HepG2 (cell line): ENCODE results near the gene CYB5D1. TPM values are rescaled to one million over a fixed set of nuclear protein-coding genes. Genes with fewer than 3 reads are reported as not detected.
A peak's percentile ranks its signal among the peaks of the same experiment; 100 is the strongest.

Source experiments
- CAMTA2 ChIP-seq: sonication (generic); formaldehyde crosslinking; IDR thresholded peaks from 2 replicates; pipeline ENCODE4 v1.4.0; 2020; ENCODE audit warnings: mild to moderate bottlenecking, missing genetic modification reagents, borderline replicate concordance
- EHMT2 ChIP-seq: fragments of 200-600 bp; sonication (generic); IDR thresholded peaks from 2 replicates; pipeline ENCODE4 v1.7.0; 2017; ENCODE audit warnings: antibody characterized with exemption, low read depth, low read length, borderline replicate concordance
- ELF1 ChIP-seq: sonication (generic); formaldehyde crosslinking; IDR thresholded peaks from 2 replicates; pipeline ENCODE4 v1.4.0; 2020; ENCODE audit warnings: missing genetic modification reagents
- FOXP1 ChIP-seq, 2 experiments: fragments of 450-650 bp in 1 of 2; IDR thresholded peaks; 2 replicates each; pipeline ENCODE4 v1.6.1; 2017 to 2018; ENCODE audit warnings: antibody characterized with exemption in 1 of 2
- GATAD2A ChIP-seq: IDR thresholded peaks from 2 replicates; pipeline ENCODE4 v1.6.1; 2016
- HHEX ChIP-seq: IDR thresholded peaks from 2 replicates; pipeline ENCODE4 v1.6.1; 2016; ENCODE audit warnings: control low read depth
- KLF12 ChIP-seq: sonication (generic); formaldehyde crosslinking; IDR thresholded peaks from 2 replicates; pipeline ENCODE4 v1.4.0; 2020; ENCODE audit warnings: missing genetic modification reagents, borderline replicate concordance
- MYNN ChIP-seq: sonication (generic); formaldehyde crosslinking; IDR thresholded peaks from 2 replicates; pipeline ENCODE4 v1.4.0; 2020; ENCODE audit warnings: mild to moderate bottlenecking, low read depth, missing genetic modification reagents
- NFATC3 ChIP-seq: sonication (generic); formaldehyde crosslinking; IDR thresholded peaks from 2 replicates; pipeline ENCODE4 v1.5.1; 2020; ENCODE audit warnings: mild to moderate bottlenecking, missing genetic modification reagents
- NFYB ChIP-seq: sonication (generic); formaldehyde crosslinking; IDR thresholded peaks from 2 replicates; pipeline ENCODE4 v1.4.0; 2020; ENCODE audit warnings: missing genetic modification reagents
- POGK ChIP-seq: sonication (generic); formaldehyde crosslinking; conservative IDR thresholded peaks from 2 replicates; pipeline ENCODE4 v1.8.0; 2022; ENCODE audit warnings: mild to moderate bottlenecking, moderate library complexity, missing genetic modification reagents
- PRDM15 ChIP-seq: sonication (generic); formaldehyde crosslinking; IDR thresholded peaks from 2 replicates; pipeline ENCODE4 v1.4.0; 2020; ENCODE audit warnings: missing genetic modification reagents
- PRMT3 ChIP-seq: sonication (generic); formaldehyde crosslinking; IDR thresholded peaks from 2 replicates; pipeline ENCODE4 v1.8.1; 2022; ENCODE audit warnings: low read depth, mild to moderate bottlenecking, moderate library complexity, missing genetic modification reagents, borderline replicate concordance
- REST ChIP-seq, 2 experiments: IDR thresholded peaks; 2 replicates each; pipeline ENCODE4 v1.6.1; 2011 to 2012; ENCODE audit warnings: low read length in 2 of 2, borderline replicate concordance in 1 of 2, low read depth in 1 of 2, mild to moderate bottlenecking in 1 of 2, moderate library complexity in 1 of 2
- TAF1 ChIP-seq: sonication (generic); formaldehyde crosslinking; IDR thresholded peaks from 2 replicates; pipeline ENCODE4 v1.4.0; 2020; ENCODE audit warnings: missing genetic modification reagents
- TARDBP ChIP-seq: sonication (generic); formaldehyde crosslinking; IDR thresholded peaks from 2 replicates; pipeline ENCODE4 v1.8.0; 2022; ENCODE audit warnings: mild to moderate bottlenecking, missing genetic modification reagents
- ZKSCAN5 ChIP-seq: sonication (generic); formaldehyde crosslinking; IDR thresholded peaks from 2 replicates; pipeline ENCODE4 v1.5.1; 2020; ENCODE audit warnings: mild to moderate bottlenecking, missing genetic modification reagents
- ZNF510 ChIP-seq: sonication (generic); formaldehyde crosslinking; IDR thresholded peaks from 2 replicates; pipeline ENCODE4 v1.4.0; 2020; ENCODE audit warnings: low read depth, mild to moderate bottlenecking, missing genetic modification reagents
- ZNF616 ChIP-seq: sonication (generic); formaldehyde crosslinking; IDR thresholded peaks from 2 replicates; pipeline ENCODE4 v1.5.0; 2020; ENCODE audit warnings: low read depth, mild to moderate bottlenecking, missing genetic modification reagents
- ZNF768 ChIP-seq: sonication (generic); formaldehyde crosslinking; IDR thresholded peaks from 2 replicates; pipeline ENCODE4 v1.4.0; 2020; ENCODE audit warnings: missing genetic modification reagents
- ZSCAN12 ChIP-seq: sonication (generic); formaldehyde crosslinking; IDR thresholded peaks from 2 replicates; pipeline ENCODE4 v1.9.0; 2021; ENCODE audit warnings: mild to moderate bottlenecking, missing genetic modification reagents
- polyA plus RNA-seq, 8 experiments: library from polyadenylated mRNA; depleted of rRNA in 3 of 8; stranded (reverse) in 7 of 8; unstranded in 1 of 8; fragments of >200 nt; fragmentation: Illumina TruSeq in 4 of 8; extraction: Trizol in 4 of 8; gene quantifications; 2 replicates each; pipeline versions ENCODE4 v1.2.1 to v1.2.3, GENCODE V29; 2011 to 2016; ENCODE audit warnings: low read depth in 4 of 8, missing spikeins in 1 of 8, mixed read lengths in 1 of 8; ENCODE audit not compliant: insufficient read depth in 1 of 8
- total RNA-seq, 5 experiments: library from RNA; depleted of rRNA; stranded (reverse); fragments of >200 nt; fragmentation: Illumina TruSeq; extraction: Trizol; gene quantifications; 2 replicates each; pipeline ENCODE4 v1.2.3, GENCODE V29; 2016; ENCODE audit warnings: low read depth in 1 of 5

CYB5D1 gene
- total and polyA plus RNA-seq, 2 of the 13 experiments (the other 11 are each of a cell fraction or from before 2014, with no cell fraction given) = 8.9 to 17.0 TPM

- TF ChIP-seq POGK (CRISPR knock-in tag) (peak; percentile 34; the same call in 1 of the 2 replicates), REST (IDR thresholded peaks at IDR 0.05; ENCODE audit: borderline replicate concordance in 1 of 2, low read depth in 1 of 2, low read length in 2 of 2) (no peak), ZNF616 (CRISPR knock-in tag) (no peak), PRDM15 (no peak), PRMT3 (CRISPR knock-in tag) (no peak), KLF12 (CRISPR knock-in tag) (no peak), ZKSCAN5 (CRISPR knock-in tag) (no peak), MYNN (CRISPR knock-in tag) (no peak), TARDBP (CRISPR knock-in tag) (peak; percentile 62; the same call in 1 of the 2 replicates), FOXP1 (IDR thresholded peaks at IDR 0.05) (no peak), FOXP1 (CRISPR knock-in tag; IDR thresholded peaks at IDR 0.05) (no peak), NFYB (CRISPR knock-in tag) (no peak), CAMTA2 (CRISPR knock-in tag) (no peak), GATAD2A (peak; percentile 39), ELF1 (CRISPR knock-in tag) (no peak; the same call in 1 of the 2 replicates), TAF1 (CRISPR knock-in tag) (peak; percentile 33), ZSCAN12 (CRISPR knock-in tag) (no peak), ZNF768 (CRISPR knock-in tag) (no peak), NFATC3 (CRISPR knock-in tag) (no peak), ZNF510 (CRISPR knock-in tag) (no peak), EHMT2 (peak; percentile 30; the same call in 1 of the 2 replicates), HHEX (0 out of 2 replicates have a peak, but pooled peaks have one; percentile 5)
Measured at GRCh38 chr17:7857713-7858521, at the start of gene CYB5D1 (continued).
